ENCODE data around the gene APLP1.

APLP1 gene

DNA sequence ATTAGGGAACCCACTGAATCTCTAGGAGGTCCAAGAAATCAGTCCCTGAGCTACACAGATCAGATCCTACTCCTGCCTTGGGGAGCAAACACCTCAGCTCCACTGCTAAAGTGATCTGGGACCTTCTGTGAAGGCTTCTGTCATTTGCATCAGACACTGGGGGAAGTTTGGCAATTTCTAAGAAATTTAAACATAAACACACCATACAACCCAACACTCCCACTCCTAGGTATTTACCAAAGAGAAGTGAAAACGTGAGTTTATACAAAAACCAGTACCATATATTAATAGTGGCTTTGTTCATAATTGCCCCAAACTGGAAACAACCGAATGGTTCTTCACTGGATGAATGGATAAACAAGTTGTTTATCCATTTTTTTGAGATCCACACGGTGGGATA lies 47.1 kb downstream of the APLP1 start:
- DNase-seq (ENCODE audit: low read depth) = no peak
- no peak overlapping the region for H3K4me3 ChIP-seq (ENCODE audit: low read length)
- TF ChIP-seq, protein P1, sequence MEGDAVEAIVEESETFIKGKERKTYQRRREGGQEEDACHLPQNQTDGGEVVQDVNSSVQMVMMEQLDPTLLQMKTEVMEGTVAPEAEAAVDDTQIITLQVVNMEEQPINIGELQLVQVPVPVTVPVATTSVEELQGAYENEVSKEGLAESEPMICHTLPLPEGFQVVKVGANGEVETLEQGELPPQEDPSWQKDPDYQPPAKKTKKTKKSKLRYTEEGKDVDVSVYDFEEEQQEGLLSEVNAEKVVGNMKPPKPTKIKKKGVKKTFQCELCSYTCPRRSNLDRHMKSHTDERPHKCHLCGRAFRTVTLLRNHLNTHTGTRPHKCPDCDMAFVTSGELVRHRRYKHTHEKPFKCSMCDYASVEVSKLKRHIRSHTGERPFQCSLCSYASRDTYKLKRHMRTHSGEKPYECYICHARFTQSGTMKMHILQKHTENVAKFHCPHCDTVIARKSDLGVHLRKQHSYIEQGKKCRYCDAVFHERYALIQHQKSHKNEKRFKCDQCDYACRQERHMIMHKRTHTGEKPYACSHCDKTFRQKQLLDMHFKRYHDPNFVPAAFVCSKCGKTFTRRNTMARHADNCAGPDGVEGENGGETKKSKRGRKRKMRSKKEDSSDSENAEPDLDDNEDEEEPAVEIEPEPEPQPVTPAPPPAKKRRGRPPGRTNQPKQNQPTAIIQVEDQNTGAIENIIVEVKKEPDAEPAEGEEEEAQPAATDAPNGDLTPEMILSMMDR (conservative IDR thresholded peaks at IDR 0.05; ENCODE audit: low read depth, low read length) = no peak

DNA sequence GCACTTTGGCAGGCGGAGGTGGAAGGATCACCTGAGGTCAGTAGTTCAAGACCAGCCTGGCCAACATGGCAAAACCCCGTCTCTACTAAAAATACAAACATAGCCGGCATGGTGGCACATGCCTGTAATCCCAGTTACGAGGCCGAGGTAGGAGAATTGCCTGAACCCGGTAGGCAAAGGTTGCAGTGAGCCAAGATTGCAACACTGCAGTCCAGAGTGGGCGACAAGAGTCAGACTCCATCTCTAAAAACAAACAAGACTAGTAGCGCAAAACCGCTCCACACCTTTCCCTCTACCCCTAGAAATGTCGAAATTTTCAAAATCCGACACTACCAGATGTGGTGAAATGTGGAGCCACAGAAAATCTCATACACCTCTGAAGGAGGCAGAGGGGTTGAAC lies 50.9 kb downstream of the APLP1 start:
- H3K4me3 ChIP-seq (ENCODE audit: low read length) = no peak overlapping the region
- no peak for DNase-seq (ENCODE audit: low read depth)

DNA sequence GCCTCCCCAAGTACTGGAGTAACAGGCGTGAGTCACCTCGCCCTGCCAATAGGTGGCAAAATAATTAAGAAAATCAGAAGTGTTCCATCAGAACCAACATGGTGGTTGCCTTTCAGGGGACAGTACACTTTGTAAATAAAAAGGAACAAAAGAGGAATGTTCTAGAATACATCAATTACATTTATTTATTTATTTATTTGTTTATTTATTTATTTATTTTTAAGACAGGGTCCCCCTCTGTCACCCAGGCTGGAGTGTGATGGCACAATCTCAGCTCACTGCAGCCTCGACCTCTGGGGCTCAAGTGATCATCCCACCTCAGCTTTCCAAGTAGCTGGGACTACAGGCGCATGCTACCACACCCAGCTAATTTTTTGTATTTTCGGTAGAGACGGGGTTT lies 52.6 kb downstream of the APLP1 start:
- H3K4me3 ChIP-seq (ENCODE audit: low read length) = no peak overlapping the region
- TF ChIP-seq, protein P1 (conservative IDR thresholded peaks at IDR 0.05; ENCODE audit: low read depth, low read length) = no peak
- no peak for DNase-seq (ENCODE audit: low read depth)

More for the DNA sequence above, 50.9 kb downstream of the APLP1 start:
- TF ChIP-seq, protein P1 (conservative IDR thresholded peaks at IDR 0.05; ENCODE audit: low read depth, low read length) = no peak

DNA sequence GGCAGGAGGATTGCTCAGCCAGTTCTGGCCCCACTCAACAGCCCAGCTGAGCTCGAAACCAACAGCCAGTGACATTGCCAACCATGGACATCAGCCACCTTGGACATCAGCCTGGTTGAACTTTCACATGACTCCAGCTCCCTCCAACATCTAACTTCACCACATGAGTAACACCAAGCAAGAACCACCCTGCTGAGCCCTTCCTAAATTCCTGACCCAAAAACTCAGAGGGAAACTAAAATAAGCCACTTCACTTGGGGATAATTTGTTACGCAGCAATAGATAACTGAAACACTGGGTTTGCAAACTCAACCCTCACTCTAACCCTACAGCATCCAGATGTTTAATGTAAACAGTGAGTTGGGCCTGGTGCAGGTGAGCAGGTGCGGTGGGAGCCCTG lies 57.1 kb downstream of the APLP1 start:
- TF ChIP-seq, protein P1 (conservative IDR thresholded peaks at IDR 0.05; ENCODE audit: low read depth, low read length) = no peak
- DNase-seq (ENCODE audit: low read depth) = no peak
- no peak overlapping the region for H3K4me3 ChIP-seq (ENCODE audit: low read length)

DNA sequence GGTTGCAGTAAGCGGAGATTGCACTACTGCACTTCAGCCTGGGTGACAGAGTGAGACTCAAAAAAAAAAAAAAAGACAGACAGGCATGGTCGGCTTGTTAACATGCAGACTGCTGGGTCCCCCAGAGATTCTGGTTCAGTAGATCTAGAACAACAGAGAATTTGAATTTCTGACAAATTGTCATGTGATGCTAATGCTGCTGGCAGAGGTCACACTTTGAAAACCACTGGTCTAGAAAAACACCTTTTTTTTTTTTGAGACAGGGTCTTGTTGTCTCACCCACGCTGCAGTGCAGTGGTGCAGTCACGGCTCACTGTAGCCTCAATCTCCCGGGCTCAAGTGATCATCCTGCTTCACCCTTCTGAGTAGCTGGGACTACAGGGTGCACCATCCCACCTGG lies 60.1 kb downstream of the APLP1 start:
- TF ChIP-seq, protein P1 (conservative IDR thresholded peaks at IDR 0.05; ENCODE audit: low read depth, low read length) = no peak
- no peak overlapping the region for H3K4me3 ChIP-seq (ENCODE audit: low read length)
- DNase-seq (ENCODE audit: low read depth) = no peak

Data from retinal pigment epithelial cell (primary cell).